ENCODE data around the gene MVB12B.

Gene MVB12B

GRCh38 chr9:126478216-126478981 lies 151.8 kb downstream of the MVB12B start:
- in situ Hi-C loops (cut with MboI; ENCODE audit: low pct_unique_long_range_greater_than_20kb, low sequenced_read_pairs, unreplicated experiment): no loop called here
- DNase-seq (ENCODE audit: low spot score): no peak
- no peak for TF ChIP-seq CTCF (IDR thresholded peaks at IDR 0.05; ENCODE audit: extremely low read depth, insufficient read depth, missing control alignments)

GRCh38 chr9:126479515-126479914 lies 152.9 kb downstream of the MVB12B start:
- TF ChIP-seq CTCF (IDR thresholded peaks at IDR 0.05; ENCODE audit: extremely low read depth, insufficient read depth, missing control alignments): no peak
- DNase-seq (ENCODE audit: low spot score): no peak
- in situ Hi-C loops (cut with MboI; ENCODE audit: low pct_unique_long_range_greater_than_20kb, low sequenced_read_pairs, unreplicated experiment): no loop called here

- no peak for TF ChIP-seq CTCF (IDR thresholded peaks at IDR 0.05; ENCODE audit: extremely low read depth, insufficient read depth, missing control alignments)
- in situ Hi-C loops (cut with MboI; ENCODE audit: low pct_unique_long_range_greater_than_20kb, low sequenced_read_pairs, unreplicated experiment): no loop called here
- no peak for DNase-seq (ENCODE audit: low spot score)
Measured at GRCh38 chr9:126480813-126481212, 154.2 kb downstream of the MVB12B start.

- no peak for TF ChIP-seq CTCF (IDR thresholded peaks at IDR 0.05; ENCODE audit: extremely low read depth, insufficient read depth, missing control alignments)
- in situ Hi-C loops (cut with MboI; ENCODE audit: low pct_unique_long_range_greater_than_20kb, low sequenced_read_pairs, unreplicated experiment): no loop called here
- DNase-seq (ENCODE audit: low spot score): no peak
Measured at GRCh38 chr9:126481862-126482261, 155.2 kb downstream of the MVB12B start.

GRCh38 chr9:126482361-126483044 lies 155.9 kb downstream of the MVB12B start:
- DNase-seq (ENCODE audit: low spot score): no peak
- in situ Hi-C loops (cut with MboI; ENCODE audit: low pct_unique_long_range_greater_than_20kb, low sequenced_read_pairs, unreplicated experiment): no loop called here
- no peak for TF ChIP-seq CTCF (IDR thresholded peaks at IDR 0.05; ENCODE audit: extremely low read depth, insufficient read depth, missing control alignments)

GRCh38 chr9:126483468-126484073 lies 156.9 kb downstream of the MVB12B start:
- in situ Hi-C loops (cut with MboI; ENCODE audit: low pct_unique_long_range_greater_than_20kb, low sequenced_read_pairs, unreplicated experiment): no loop called here
- no peak for DNase-seq (ENCODE audit: low spot score)
- TF ChIP-seq CTCF (IDR thresholded peaks at IDR 0.05; ENCODE audit: extremely low read depth, insufficient read depth, missing control alignments): no peak
